NT2/D1 (cell line): Measurements from ENCODE around the gene PBX1.
"Not testable (repeated sequence)": the region's sequence is repeated elsewhere in the genome, so short reads cannot be mapped to it uniquely, and the experiment has no call there.

Experiments used
- DNase-seq: peaks from one replicate; pipeline ENCODE4 v3.0.0-alpha.2; 2011; ENCODE audit warnings: low read depth, low spot score
- H3K27me3 ChIP-seq: 2 replicates; pipeline ENCODE4 v1.6.0; 2011; ENCODE audit warnings: mild to moderate bottlenecking; ENCODE audit not compliant: insufficient read length, insufficient read depth
- H3K36me3 ChIP-seq: 2 replicates; pipeline ENCODE4 v1.6.1; 2011; ENCODE audit warnings: mild to moderate bottlenecking, low read length, mixed read lengths; ENCODE audit not compliant: insufficient read depth, insufficient read length
- H3K4me1 ChIP-seq: 2 replicates; pipeline ENCODE4 v1.5.1; 2011; ENCODE audit not compliant: insufficient read depth, insufficient read length
- H3K4me3 ChIP-seq: 2 replicates; pipeline ENCODE4 v1.5.1; 2011; ENCODE audit warnings: low read depth; ENCODE audit not compliant: insufficient read length
- H3K9ac ChIP-seq: 2 replicates; pipeline ENCODE4 v1.6.0; 2011; ENCODE audit warnings: low read depth; ENCODE audit not compliant: insufficient read length
- H3K9me3 ChIP-seq: 2 replicates; pipeline ENCODE4 v1.5.1; 2011; ENCODE audit warnings: mild to moderate bottlenecking, low read length; ENCODE audit not compliant: insufficient read depth
- SUZ12 ChIP-seq: IDR thresholded peaks from 2 replicates; pipeline ENCODE4 v1.6.1; 2011; ENCODE audit not compliant: insufficient read length, insufficient read depth; ENCODE audit errors: extremely low read depth
- YY1 ChIP-seq: IDR thresholded peaks from 2 replicates; pipeline ENCODE4 v1.6.1; 2011; ENCODE audit not compliant: insufficient read length, insufficient read depth
- ZNF274 ChIP-seq: IDR thresholded peaks from 2 replicates; pipeline ENCODE4 v1.6.1; 2011; ENCODE audit warnings: mild to moderate bottlenecking, low read depth, low read length

PBX1 gene

GRCh38 chr1:164645921-164646320 lies 86.9 kb downstream of the PBX1 start:
- H3K4me1 ChIP-seq: peaks cover 3% of the 10 kb centered on the region
- H3K9ac ChIP-seq: no peak overlapping the region
- no peaks in the 10 kb centered on the region for H3K27me3 ChIP-seq
- no peak overlapping the region for H3K4me3 ChIP-seq
- H3K9me3 ChIP-seq: no peaks in the 10 kb centered on the region
- DNase-seq: no peak
- H3K36me3 ChIP-seq: peaks cover 12% of the 10 kb centered on the region
- no peak for TF ChIP-seq YY1
- TF ChIP-seq ZNF274: no peak
- no peak for TF ChIP-seq SUZ12

DNA sequence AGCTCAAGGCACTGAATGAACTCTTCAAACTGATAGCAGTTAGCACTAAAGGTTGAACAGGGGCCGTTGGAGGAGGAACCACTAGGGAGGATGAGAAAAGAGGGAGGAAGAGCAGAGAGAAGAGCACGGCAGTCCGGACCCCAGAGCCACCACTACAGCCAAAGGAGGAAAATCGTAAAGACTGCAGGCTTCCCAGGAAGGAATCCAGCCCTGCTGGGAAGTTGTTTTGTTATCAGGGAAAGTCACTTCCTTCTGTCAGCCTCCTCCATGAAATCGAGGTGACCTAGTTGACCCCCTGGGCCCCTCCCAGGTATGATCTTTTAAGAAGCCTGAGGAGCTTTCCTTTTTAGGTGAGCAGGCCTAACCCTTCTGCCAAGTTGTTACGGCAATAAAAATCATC lies 88.2 kb downstream of the PBX1 start:
- H3K9me3 ChIP-seq: no peaks in the 10 kb centered on the region
- DNase-seq: no peak
- peaks cover 7% of the 10 kb centered on the region for H3K36me3 ChIP-seq
- H3K4me1 ChIP-seq: peaks cover 5% of the 10 kb centered on the region
- H3K4me3 ChIP-seq: no peak overlapping the region
- no peaks in the 10 kb centered on the region for H3K27me3 ChIP-seq
- H3K9ac ChIP-seq: no peak overlapping the region
- no peak for TF ChIP-seq SUZ12
- TF ChIP-seq ZNF274: no peak
- TF ChIP-seq YY1: no peak

GRCh38 chr1:164648636-164649035 lies 89.7 kb downstream of the PBX1 start:
- no peaks in the 10 kb centered on the region for H3K27me3 ChIP-seq
- H3K9ac ChIP-seq: no peak overlapping the region
- no peaks in the 10 kb centered on the region for H3K36me3 ChIP-seq
- peaks cover 5% of the 10 kb centered on the region for H3K4me1 ChIP-seq
- H3K4me3 ChIP-seq: no peak overlapping the region
- no peaks in the 10 kb centered on the region for H3K9me3 ChIP-seq
- TF ChIP-seq ZNF274: no peak
- no peak for TF ChIP-seq YY1
- no peak for TF ChIP-seq SUZ12
- no peak for DNase-seq

DNA sequence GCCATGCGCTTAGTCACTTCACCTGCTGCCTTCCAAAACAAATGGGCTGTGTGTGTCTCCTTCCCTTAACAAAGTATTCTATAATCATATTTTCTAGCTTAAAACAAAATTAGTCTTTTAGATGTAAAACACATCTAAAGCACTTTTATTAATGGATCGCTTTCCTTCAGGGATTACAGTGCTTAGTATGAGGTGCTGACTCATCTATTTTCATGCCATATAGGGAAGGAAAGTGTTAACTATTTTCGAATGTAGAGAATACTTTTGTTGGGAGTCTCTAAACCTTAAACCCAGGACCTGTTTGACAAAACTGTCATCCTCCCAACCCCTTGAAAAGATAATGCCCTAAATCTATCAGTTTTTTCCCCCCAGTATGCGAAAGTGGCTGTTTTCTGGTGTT lies 90.2 kb downstream of the PBX1 start:
- no peaks in the 10 kb centered on the region for H3K36me3 ChIP-seq
- DNase-seq: no peak
- peaks cover 5% of the 10 kb centered on the region for H3K4me1 ChIP-seq
- H3K9me3 ChIP-seq: no peaks in the 10 kb centered on the region
- H3K27me3 ChIP-seq: no peaks in the 10 kb centered on the region
- H3K9ac ChIP-seq: no peak overlapping the region
- H3K4me3 ChIP-seq: no peak overlapping the region
- TF ChIP-seq YY1 (no peak), SUZ12 (no peak), ZNF274 (no peak)

- H3K27me3 ChIP-seq: no peaks in the 10 kb centered on the region
- peaks cover 5% of the 10 kb centered on the region for H3K4me1 ChIP-seq
These were observed 91.5 kb downstream of the PBX1 start for GRCh38 chr1:164650531-164650930.

DNA sequence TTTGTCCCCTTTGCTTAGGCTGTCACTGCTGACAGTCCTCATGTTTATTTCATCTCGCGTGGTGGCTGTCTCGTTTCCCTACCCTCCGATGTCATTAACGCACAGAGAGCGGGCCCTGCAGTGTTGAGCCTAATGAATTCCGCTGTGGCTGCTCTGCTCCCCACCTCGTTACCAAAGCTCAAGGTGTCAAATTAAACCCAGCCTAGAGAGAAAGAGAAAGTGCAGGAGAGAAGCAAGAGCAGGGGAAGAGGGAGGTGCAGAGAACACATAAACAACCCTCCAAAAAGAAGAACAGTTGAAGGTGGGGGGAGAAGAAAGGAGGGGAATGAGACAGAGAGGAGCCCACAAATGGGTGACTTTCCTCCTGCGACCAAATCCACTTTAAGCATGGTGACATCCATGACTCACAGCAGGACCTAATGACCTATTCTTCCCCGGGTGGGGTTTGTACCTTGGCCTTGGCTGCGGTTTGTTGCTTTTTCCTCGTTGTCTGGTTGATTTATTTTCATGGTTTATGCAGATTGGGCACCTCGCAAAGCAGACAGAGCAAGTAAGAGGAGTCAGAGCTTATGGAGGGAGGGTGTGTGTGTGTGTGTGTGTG lies 92.5 kb downstream of the PBX1 start:
- H3K9me3 ChIP-seq: no peaks in the 10 kb centered on the region
- H3K9ac ChIP-seq: no peak overlapping the region
- H3K4me3 ChIP-seq: no peak overlapping the region
- no peaks in the 10 kb centered on the region for H3K27me3 ChIP-seq
- DNase-seq: no peak
- no peak for TF ChIP-seq ZNF274
- no peak for TF ChIP-seq YY1
- TF ChIP-seq SUZ12: no peak
- peaks cover 5% of the 10 kb centered on the region for H3K4me1 ChIP-seq
- H3K36me3 ChIP-seq: no peaks in the 10 kb centered on the region

More at GRCh38 chr1:164650531-164650930, 91.5 kb downstream of the PBX1 start:
- H3K4me3 ChIP-seq: no peak overlapping the region
- DNase-seq: no peak
- no peaks in the 10 kb centered on the region for H3K9me3 ChIP-seq
- no peaks in the 10 kb centered on the region for H3K36me3 ChIP-seq
- no peak overlapping the region for H3K9ac ChIP-seq
- no peak for TF ChIP-seq YY1
- TF ChIP-seq ZNF274: no peak
- no peak for TF ChIP-seq SUZ12

DNA sequence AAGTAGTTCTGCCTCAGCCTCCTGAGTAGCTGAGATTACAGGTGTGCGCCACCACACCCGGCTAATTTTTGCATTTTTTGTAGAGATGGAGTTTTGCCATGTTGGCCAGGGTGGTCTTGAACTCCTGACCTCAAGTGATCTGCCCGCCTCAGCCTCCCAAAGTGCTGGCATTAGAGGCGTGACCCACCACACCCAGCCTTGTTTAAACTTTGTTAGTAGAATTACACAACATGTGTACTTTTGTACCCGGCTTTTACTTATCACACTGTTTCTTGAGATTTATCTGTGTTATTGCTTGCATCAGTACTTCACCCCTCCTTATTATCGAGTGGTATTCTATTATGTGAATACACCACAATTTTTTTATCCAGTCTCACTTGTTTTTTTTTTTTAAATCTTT lies 94.0 kb downstream of the PBX1 start:
- not testable (repeated sequence) for H3K9ac ChIP-seq, DNase-seq, H3K4me1 ChIP-seq, H3K36me3 ChIP-seq, H3K27me3 ChIP-seq, H3K9me3 ChIP-seq, H3K4me3 ChIP-seq
